Small intestine (tissue), 7 donors: ENCODE data around the gene NOS3. TPM values are rescaled to one million over a fixed set of nuclear protein-coding genes. Genes with fewer than 3 reads are reported as not detected.
A peak's percentile ranks its signal among the peaks of the same experiment; 100 is the strongest.

Source experiments
- DNase-seq, 2 donors: peaks; one replicate each; pipeline versions ENCODE4 v3.0.0 to v3.0.0-alpha.2; 2013
- FAIRE-seq: peaks from 2 replicates; lab custom pipeline; 2012; peaks lifted over from hg19 to GRCh38; lab: Jason Lieb, UNC
- H3K27ac ChIP-seq, 3 donors: one replicate each; pipeline ENCODE4 v1.5.1; 2013; ENCODE audit warnings: low read length in 2 of 3, mild to moderate bottlenecking in 2 of 3, control low read depth in 1 of 3, inconsistent platforms in 1 of 3, low read depth in 1 of 3, moderate library complexity in 1 of 3
- H3K27me3 ChIP-seq, 3 donors: one replicate each; pipeline ENCODE4 v1.6.1; 2013; ENCODE audit warnings: low read length in 3 of 3, inconsistent platforms in 1 of 3; ENCODE audit not compliant: control insufficient read depth in 3 of 3, insufficient read depth in 3 of 3
- H3K36me3 ChIP-seq, 3 donors: one replicate each; pipeline ENCODE4 v1.6.1; 2013; ENCODE audit warnings: low read length in 3 of 3, inconsistent platforms in 1 of 3, low read depth in 1 of 3, mild to moderate bottlenecking in 1 of 3, moderate library complexity in 1 of 3; ENCODE audit not compliant: control insufficient read depth in 3 of 3, insufficient read depth in 2 of 3
- H3K4me1 ChIP-seq, 3 donors: one replicate each; pipeline ENCODE4 v1.6.1; 2013; ENCODE audit warnings: low read length in 2 of 3, inconsistent platforms in 1 of 3, low read depth in 1 of 3, mild to moderate bottlenecking in 1 of 3, moderate library complexity in 1 of 3; ENCODE audit not compliant: control insufficient read depth in 3 of 3, insufficient read depth in 2 of 3
- H3K4me3 ChIP-seq, 3 donors: one replicate each; pipeline ENCODE4 v1.5.1; 2013; ENCODE audit warnings: low read length in 3 of 3, control low read depth in 1 of 3, inconsistent platforms in 1 of 3, low read depth in 1 of 3, mild to moderate bottlenecking in 1 of 3, moderate library complexity in 1 of 3
- H3K9me3 ChIP-seq, 2 donors: one replicate each; pipeline ENCODE4 v1.6.1; 2013; ENCODE audit warnings: low read depth in 1 of 2, low read length in 1 of 2; ENCODE audit not compliant: control insufficient read depth in 2 of 2, insufficient read depth in 1 of 2
- WGBS, 3 donors: extraction: QIAGEN DNeasy Blood & Tissue Kit; methylation state at CpG; one replicate each; pipeline ENCODE4 v1.1.7; 2013; 5-methylcytosine and 5-hydroxymethylcytosine counted together
- polyA plus RNA-seq, 4 donors: library from polyadenylated mRNA; stranded (reverse) in 3 of 4; unstranded in 1 of 4; fragments of 200-250 nt in 3 of 4; fragments of 120-200 nt in 1 of 4; gene quantifications; one replicate each; pipeline versions ENCODE4 v1.2.1 to v1.2.3, GENCODE V29; 2013
- donor health status: healthy with polysubstance abuse.
- donor health status: control.
- donor health status: control.
- donor health status: Bipolar disorder and iron deficiency.
- donor health status: healthy.

Gene NOS3
- polyA plus RNA-seq, 4 donors = 0.45 to 14.7 (median 4.7) TPM

GRCh38 chr7:150959739-150960734, 30.8 kb upstream of the NOS3 start:
- no peak overlapping the region for H3K27ac ChIP-seq
- no peak overlapping the region for H3K4me3 ChIP-seq
- DNase-seq (no peak), FAIRE-seq (no peak)
- H3K9me3 ChIP-seq = no peaks in the 10 kb centered on the region
- peaks cover 0 to 38% (median 7%) of the 10 kb centered on the region in 3 donors for H3K27me3 ChIP-seq
- WGBS, 3 donors = 64 to 74% (median 73%) methylated on average over 24 of the region's 24 CpGs
- peaks cover 0 to 12% (median 0%) of the 10 kb centered on the region in 3 donors for H3K36me3 ChIP-seq
- H3K4me1 ChIP-seq = peaks cover 0 to 8% (median 0%) of the 10 kb centered on the region in 3 donors

- WGBS, 3 donors = 70 to 87% (median 87%) methylated on average over 17 of the region's 17 CpGs
- Histone ChIP-seq H3K27me3 (peaks cover 0 to 30% (median 7%) of the 10 kb centered on the region in 3 donors), H3K9me3 (no peaks in the 10 kb centered on the region), H3K36me3 (peaks cover 0 to 12% (median 0%) of the 10 kb centered on the region in 3 donors), H3K4me1 (no peaks in the 10 kb centered on the region), H3K27ac (peak overlapping the region in 2 of 3 donors; percentile 45 to 52), H3K4me3 (no peak overlapping the region)
- DNase-seq (no peak), FAIRE-seq (no peak)
Measured at GRCh38 chr7:150961510-150962289, 29.1 kb upstream of the NOS3 start.

GRCh38 chr7:150962290-150962552, 28.6 kb upstream of the NOS3 start:
- DNase-seq (no peak), FAIRE-seq (no peak)
- Histone ChIP-seq H3K4me3 (no peak overlapping the region), H3K27me3 (peaks cover 0 to 25% (median 7%) of the 10 kb centered on the region in 3 donors), H3K27ac (peak overlapping the region in 2 of 3 donors; percentile 45 to 52), H3K9me3 (no peaks in the 10 kb centered on the region), H3K36me3 (peaks cover 0 to 10% (median 0%) of the 10 kb centered on the region in 3 donors), H3K4me1 (no peaks in the 10 kb centered on the region)
- 50 to 52% (median 50%) methylated on average over 2 of the region's 2 CpGs for WGBS, 3 donors

- H3K9me3 ChIP-seq = no peaks in the 10 kb centered on the region
- no peaks in the 10 kb centered on the region for H3K4me1 ChIP-seq
- H3K27me3 ChIP-seq = peaks cover 0 to 19% (median 4%) of the 10 kb centered on the region in 3 donors
- no peak overlapping the region for H3K4me3 ChIP-seq
- peaks cover 0 to 5% (median 0%) of the 10 kb centered on the region in 3 donors for H3K36me3 ChIP-seq
- H3K27ac ChIP-seq = peak overlapping the region in 2 of 3 donors; percentile 45 to 52
- DNase-seq (peak; percentile 30 to 70), FAIRE-seq (no peak)
- WGBS, 3 donors = 37 to 49% (median 45%) methylated on average over 23 of the region's 23 CpGs
Measured at GRCh38 chr7:150962553-150963399, 28.0 kb upstream of the NOS3 start.

GRCh38 chr7:150963707-150964559, 26.9 kb upstream of the NOS3 start:
- H3K36me3 ChIP-seq = peaks cover 0 to 2% (median 0%) of the 10 kb centered on the region in 3 donors
- peaks cover 0 to 12% (median 0%) of the 10 kb centered on the region in 3 donors for H3K27me3 ChIP-seq
- DNase-seq (no peak), FAIRE-seq (no peak)
- no peaks in the 10 kb centered on the region for H3K9me3 ChIP-seq
- 63 to 72% (median 71%) methylated on average over 16 to 18 of the region's 18 CpGs for WGBS, 3 donors
- H3K27ac ChIP-seq = no peak overlapping the region
- no peaks in the 10 kb centered on the region for H3K4me1 ChIP-seq
- no peak overlapping the region for H3K4me3 ChIP-seq

GRCh38 chr7:150964593-150965111, 26.2 kb upstream of the NOS3 start:
- Histone ChIP-seq H3K27me3 (peaks cover 0 to 5% (median 0%) of the 10 kb centered on the region in 3 donors), H3K36me3 (peaks cover 0 to 2% (median 0%) of the 10 kb centered on the region in 3 donors), H3K4me3 (no peak overlapping the region), H3K9me3 (no peaks in the 10 kb centered on the region), H3K27ac (no peak overlapping the region), H3K4me1 (no peaks in the 10 kb centered on the region)
- FAIRE-seq (no peak), DNase-seq (no peak)
- 62 to 86% (median 78%) methylated on average over 16 of the region's 16 CpGs for WGBS, 3 donors

- H3K27ac ChIP-seq = no peak overlapping the region
- peaks cover 0 to 2% (median 0%) of the 10 kb centered on the region in 3 donors for H3K27me3 ChIP-seq
- WGBS, 3 donors = 85 to 91% (median 87%) methylated on average over 16 of the region's 16 CpGs
- FAIRE-seq (no peak), DNase-seq (no peak)
- H3K4me3 ChIP-seq = no peak overlapping the region
- H3K9me3 ChIP-seq = no peaks in the 10 kb centered on the region
- peaks cover 0 to 5% (median 0%) of the 10 kb centered on the region in 3 donors for H3K4me1 ChIP-seq
- peaks cover 0 to 2% (median 0%) of the 10 kb centered on the region in 3 donors for H3K36me3 ChIP-seq
Measured at GRCh38 chr7:150965273-150965830, 25.5 kb upstream of the NOS3 start.
